ENCODE results near the gene MTA2. TPM values are rescaled to one million over a fixed set of nuclear protein-coding genes. Genes with fewer than 3 reads are reported as not detected.
A peak's percentile ranks its signal among the peaks of the same experiment; 100 is the strongest.

The MTA2 gene
- total RNA-seq, 1 donor from 2014 or later, result 203 TPM

- no peak for DNase-seq (ENCODE audit: low read depth, low spot score)
- Mint-ChIP-seq H3K4me1 (peaks cover 18% of the 10 kb centered on the region), H3K4me3 (peak overlapping the region; percentile 67), H3K27me3 (ENCODE audit: low read depth) (peaks cover 87% of the 10 kb centered on the region), H3K36me3 (ENCODE audit: low read depth) (no peaks in the 10 kb centered on the region), H3K9me3 (no peaks in the 10 kb centered on the region), H3K27ac (ENCODE audit: unreplicated experiment) (no peak overlapping the region)
- TF ChIP-seq CTCF (conservative IDR thresholded peaks at IDR 0.05), result no peak
Observed at GRCh38 chr11:62544581-62545436, 56.9 kb downstream of the MTA2 start.

GRCh38 chr11:62543680-62544444, 57.8 kb downstream of the MTA2 start:
- no peak for TF ChIP-seq CTCF (conservative IDR thresholded peaks at IDR 0.05)
- H3K4me3 Mint-ChIP-seq, result no peak overlapping the region
- no peak overlapping the region for H3K27ac Mint-ChIP-seq (ENCODE audit: unreplicated experiment)
- DNase-seq (ENCODE audit: low read depth, low spot score), result no peak
- H3K4me1 Mint-ChIP-seq, result peaks cover 18% of the 10 kb centered on the region
- H3K27me3 Mint-ChIP-seq (ENCODE audit: low read depth), result peaks cover 77% of the 10 kb centered on the region
- no peaks in the 10 kb centered on the region for H3K9me3 Mint-ChIP-seq
- H3K36me3 Mint-ChIP-seq (ENCODE audit: low read depth), result no peaks in the 10 kb centered on the region

Small RNA genes within 50 kb of the gene (microRNA-seq; reads per million reads assigned to microRNA genes)
- 6.5 reads per million, percentile 5 among the genes with 10 or more reads in this experiment for gene MIR6747

Other genes starting within 250 kb of the MTA2 start
- gene SCGB1A1, start 182.8 kb downstream of the MTA2 start, total RNA-seq, result not detected in 2 replicates
- 0.65 and 1.2 TPM in 2 replicates for gene AHNAK, start 55.1 kb downstream of the MTA2 start, total RNA-seq
- gene EEF1G, start 28.0 kb downstream of the MTA2 start, total RNA-seq, result 2,024 and 2,072 TPM in 2 replicates
- gene TUT1, start 10.3 kb downstream of the MTA2 start, total RNA-seq, result 18.0 and 20.7 TPM in 2 replicates
- 37.4 and 40.0 TPM in 2 replicates for gene EML3, start 10.9 kb upstream of the MTA2 start, total RNA-seq
- gene ROM1, start 11.4 kb upstream of the MTA2 start, total RNA-seq, result 0.23 and 0.75 TPM in 2 replicates
- gene B3GAT3, start 20.1 kb upstream of the MTA2 start, total RNA-seq, result 57.4 and 58.3 TPM in 2 replicates
- 346 and 366 TPM in 2 replicates for gene GANAB, start 44.7 kb upstream of the MTA2 start, total RNA-seq
- 24.5 and 25.9 TPM in 2 replicates for gene INTS5, start 51.4 kb upstream of the MTA2 start, total RNA-seq
- gene C11orf98, start 63.3 kb upstream of the MTA2 start, total RNA-seq, result 97.4 and 115 TPM in 2 replicates
- 57.0 and 60.0 TPM in 2 replicates for gene CSKMT, start 63.4 kb upstream of the MTA2 start, total RNA-seq
- gene UQCC3, start 69.8 kb upstream of the MTA2 start, total RNA-seq, result 15.0 and 15.6 TPM in 2 replicates
- gene LBHD1, start 70.4 kb upstream of the MTA2 start, total RNA-seq, result 7.0 and 7.8 TPM in 2 replicates
- 103 and 113 TPM in 2 replicates for gene UBXN1, start 77.2 kb upstream of the MTA2 start, total RNA-seq
- 1.6 and 1.8 TPM in 2 replicates for gene LRRN4CL, start 87.7 kb upstream of the MTA2 start, total RNA-seq
- gene BSCL2, start 105.6 kb upstream of the MTA2 start, total RNA-seq, result 106 and 111 TPM in 2 replicates
- gene GNG3, start 105.8 kb upstream of the MTA2 start, total RNA-seq, result 11.3 and 12.9 TPM in 2 replicates
- gene HNRNPUL2, start 125.6 kb upstream of the MTA2 start, total RNA-seq, result 79.6 and 80.7 TPM in 2 replicates
- gene TTC9C, start 126.6 kb upstream of the MTA2 start, total RNA-seq, result 44.7 and 49.2 TPM in 2 replicates
- gene ZBTB3, start 152.3 kb upstream of the MTA2 start, total RNA-seq, result 11.5 and 16.1 TPM in 2 replicates
- 161 and 175 TPM in 2 replicates for gene POLR2G, start 159.7 kb upstream of the MTA2 start, total RNA-seq
- 50.5 and 52.0 TPM in 2 replicates for gene TAF6L, start 169.5 kb upstream of the MTA2 start, total RNA-seq
- gene TMEM179B, start 185.5 kb upstream of the MTA2 start, total RNA-seq, result 20.0 and 21.4 TPM in 2 replicates
- 20.4 and 23.4 TPM in 2 replicates for gene TMEM223, start 190.1 kb upstream of the MTA2 start, total RNA-seq
- gene NXF1, start 203.6 kb upstream of the MTA2 start, total RNA-seq, result 86.6 and 88.1 TPM in 2 replicates
- 24.1 and 27.2 TPM in 2 replicates for gene STX5, start 230.2 kb upstream of the MTA2 start, total RNA-seq
- gene TEX54, start 231.0 kb upstream of the MTA2 start, total RNA-seq, result not detected in 2 replicates
- gene WDR74, start 237.7 kb upstream of the MTA2 start, total RNA-seq, result 62.1 and 69.2 TPM in 2 replicates

All from neural crest cell (in vitro differentiated cells).